ENCODE measurements around the gene WBP4. TPM values are rescaled to one million over a fixed set of nuclear protein-coding genes. Genes with fewer than 3 reads are reported as not detected.

Gene WBP4, protein sequence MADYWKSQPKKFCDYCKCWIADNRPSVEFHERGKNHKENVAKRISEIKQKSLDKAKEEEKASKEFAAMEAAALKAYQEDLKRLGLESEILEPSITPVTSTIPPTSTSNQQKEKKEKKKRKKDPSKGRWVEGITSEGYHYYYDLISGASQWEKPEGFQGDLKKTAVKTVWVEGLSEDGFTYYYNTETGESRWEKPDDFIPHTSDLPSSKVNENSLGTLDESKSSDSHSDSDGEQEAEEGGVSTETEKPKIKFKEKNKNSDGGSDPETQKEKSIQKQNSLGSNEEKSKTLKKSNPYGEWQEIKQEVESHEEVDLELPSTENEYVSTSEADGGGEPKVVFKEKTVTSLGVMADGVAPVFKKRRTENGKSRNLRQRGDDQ
- 1 to 10 TPM; 3.6 to 5.4 (median 4.4) TPM for polyA plus RNA-seq

DNA sequence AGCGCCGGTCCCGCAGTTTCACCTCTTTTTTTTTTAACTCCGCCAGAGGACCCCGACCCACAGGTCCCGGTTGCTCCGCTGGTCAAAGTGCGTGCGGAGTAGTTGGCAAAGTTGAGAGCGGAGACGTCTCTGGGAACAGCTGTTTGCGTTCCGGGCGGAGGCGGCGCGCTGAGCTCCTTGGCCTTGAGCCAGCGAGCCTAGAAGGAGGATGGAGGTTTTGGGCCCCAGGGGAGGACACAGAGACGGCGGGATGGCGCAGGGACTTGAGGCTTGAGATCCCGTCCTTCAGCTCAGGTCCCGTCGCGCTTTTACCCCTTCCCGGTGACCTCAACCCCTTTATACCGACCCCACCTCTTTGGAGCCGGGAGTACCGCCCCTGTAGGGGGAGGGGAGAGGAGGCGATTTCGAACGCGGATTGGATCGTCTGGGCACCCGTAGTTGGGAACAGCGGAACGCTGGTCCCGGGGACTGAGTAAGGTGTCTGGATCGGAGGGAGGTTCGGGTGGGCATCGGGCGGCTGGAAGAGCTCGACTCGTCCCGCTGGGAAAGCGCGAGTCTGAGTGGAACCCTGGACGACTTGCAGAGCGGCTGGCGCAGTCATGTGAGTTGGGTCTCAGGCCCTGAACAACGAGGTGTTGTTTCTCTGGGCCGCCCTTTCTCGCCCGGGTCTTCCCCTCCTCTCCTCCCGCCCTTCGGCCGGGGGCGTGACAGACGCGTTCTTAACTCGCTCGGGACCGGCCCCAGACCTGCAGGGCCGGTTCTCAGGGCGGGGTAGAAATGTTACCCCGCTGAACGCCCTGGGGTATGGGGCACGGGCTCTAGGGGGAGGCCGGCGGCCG lies at the start of gene WBP4:
WBP4 (plus strand) TSS at position 435 of the 839 bp plus-strand sequence; CDS start at position 600, 165 bp downstream.
- peak; percentile 89 to 90 (median 90) for DNase-seq
- Mint-ChIP-seq H3K27ac (peak within 1 kb of the TSS; percentile 96 to 100 (median 99)), H3K9me3 (no peaks in the 10 kb centered on the region), H3K4me1 (peaks cover 40 to 46% of the 10 kb centered on the region in 2 donors), H3K36me3 (peaks cover 0 to 10% (median 2%) of the 10 kb centered on the region in 3 donors), H3K4me3 (peak within 1 kb of the TSS; percentile 98 to 100 (median 100)), H3K27me3 (ENCODE audit: low read depth in 3 of 3) (peaks cover 21 to 35% (median 28%) of the 10 kb centered on the region in 3 donors)

GRCh38 chr13:41012536-41012935 lies 48.8 kb upstream of the WBP4 start:
- peaks cover 4 to 16% (median 10%) of the 10 kb centered on the region in 3 donors for H3K36me3 Mint-ChIP-seq
- H3K27me3 Mint-ChIP-seq (ENCODE audit: low read depth in 3 of 3): peaks cover 2 to 7% (median 3%) of the 10 kb centered on the region in 3 donors
- H3K4me3 Mint-ChIP-seq: no peak overlapping the region
- H3K4me1 Mint-ChIP-seq: peaks cover 72 to 97% of the 10 kb centered on the region in 2 donors
- DNase-seq: no peak
- H3K9me3 Mint-ChIP-seq: no peaks in the 10 kb centered on the region
- peak overlapping the region in 3 of 6 donors; percentile 1 to 60 (median 31) for H3K27ac Mint-ChIP-seq

- Mint-ChIP-seq H3K36me3 (peaks cover 4 to 16% (median 10%) of the 10 kb centered on the region in 3 donors), H3K9me3 (no peaks in the 10 kb centered on the region), H3K27ac (peak overlapping the region; percentile 4 to 96 (median 80)), H3K27me3 (ENCODE audit: low read depth in 3 of 3) (peaks cover 2 to 7% (median 3%) of the 10 kb centered on the region in 3 donors), H3K4me3 (peak overlapping the region; percentile 61 to 94 (median 81)), H3K4me1 (peaks cover 62 to 90% of the 10 kb centered on the region in 2 donors)
- no peak for DNase-seq
These were observed 47.5 kb upstream of the WBP4 start for GRCh38 chr13:41013835-41014234.

GRCh38 chr13:41015920-41016319 lies 45.4 kb upstream of the WBP4 start:
- no peak for DNase-seq
- Mint-ChIP-seq H3K36me3 (peaks cover 4 to 13% (median 6%) of the 10 kb centered on the region in 3 donors), H3K27me3 (ENCODE audit: low read depth in 3 of 3) (peaks cover 2 to 7% (median 3%) of the 10 kb centered on the region in 3 donors), H3K4me3 (peak overlapping the region; percentile 75 to 94 (median 88)), H3K4me1 (peaks cover 58 to 78% of the 10 kb centered on the region in 2 donors), H3K9me3 (no peaks in the 10 kb centered on the region), H3K27ac (peak overlapping the region; percentile 88 to 96 (median 92))

- Mint-ChIP-seq H3K4me3 (peak overlapping the region; percentile 91 to 96 (median 94)), H3K27me3 (ENCODE audit: low read depth in 3 of 3) (peaks cover 3 to 7% (median 3%) of the 10 kb centered on the region in 3 donors), H3K36me3 (peaks cover 3 to 7% (median 3%) of the 10 kb centered on the region in 3 donors), H3K9me3 (no peaks in the 10 kb centered on the region), H3K27ac (peak overlapping the region; percentile 87 to 98 (median 96)), H3K4me1 (peaks cover 48 to 66% of the 10 kb centered on the region in 2 donors)
- DNase-seq: peak; percentile 23 to 43 (median 39)
These were observed 44.1 kb upstream of the WBP4 start for GRCh38 chr13:41017159-41017558.

- Mint-ChIP-seq H3K36me3 (peaks cover 0 to 3% (median 0%) of the 10 kb centered on the region in 3 donors), H3K4me3 (peak overlapping the region; percentile 91 to 96 (median 94)), H3K27ac (peak overlapping the region; percentile 87 to 98 (median 96)), H3K4me1 (peaks cover 44 to 58% of the 10 kb centered on the region in 2 donors), H3K9me3 (no peaks in the 10 kb centered on the region), H3K27me3 (ENCODE audit: low read depth in 3 of 3) (peaks cover 3 to 7% (median 4%) of the 10 kb centered on the region in 3 donors)
- peak in 1 of 3 donors; percentile 33 for DNase-seq
These were observed 43.3 kb upstream of the WBP4 start for GRCh38 chr13:41017817-41018601.

DNA sequence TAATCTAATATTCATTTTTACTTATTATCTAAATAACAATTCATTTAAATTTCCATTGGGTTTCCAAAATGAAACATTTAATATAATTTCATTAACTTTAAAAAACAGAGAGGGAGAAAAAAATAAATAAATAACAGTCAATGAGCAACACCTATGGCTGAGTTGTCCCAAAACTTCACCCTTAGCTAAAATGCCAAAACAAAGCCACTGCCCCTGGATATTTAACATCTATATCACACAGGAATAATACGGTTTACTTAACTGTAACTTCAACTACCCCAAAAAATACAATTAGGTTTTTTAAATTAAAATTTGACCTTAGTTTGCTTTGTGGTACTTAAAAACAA lies 42.7 kb upstream of the WBP4 start:
- no peak for DNase-seq
- Mint-ChIP-seq H3K36me3 (no peaks in the 10 kb centered on the region), H3K4me1 (peaks cover 40 to 52% of the 10 kb centered on the region in 2 donors), H3K27me3 (ENCODE audit: low read depth in 3 of 3) (peaks cover 3 to 7% (median 4%) of the 10 kb centered on the region in 3 donors), H3K9me3 (no peaks in the 10 kb centered on the region), H3K27ac (peak overlapping the region; percentile 87 to 99 (median 97)), H3K4me3 (peak overlapping the region; percentile 91 to 96 (median 94))

DNA sequence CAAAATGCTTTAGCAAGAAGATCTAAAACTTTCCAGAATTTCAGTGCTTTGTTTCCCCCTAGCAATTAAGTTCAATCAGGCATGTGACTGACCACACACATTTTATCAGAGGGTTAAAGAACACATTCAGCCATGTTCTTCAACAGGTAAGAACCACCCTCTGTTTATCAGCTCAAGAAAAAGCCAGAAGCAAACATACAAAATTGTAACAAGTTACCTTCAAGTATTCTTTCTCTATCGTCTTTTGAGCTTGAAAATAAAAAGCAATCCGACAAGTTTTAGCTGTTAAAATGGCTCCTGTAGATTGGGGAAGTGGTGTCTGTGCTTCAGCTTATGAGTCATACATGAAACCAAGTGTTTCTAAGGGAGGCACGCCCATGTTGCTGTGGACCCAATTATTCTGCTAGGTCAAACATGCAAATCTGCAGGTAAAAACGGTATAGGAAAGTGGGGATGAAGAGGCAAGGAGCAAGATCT lies 42.3 kb upstream of the WBP4 start, which contains the start of gene ELF1:
ELF1 (minus strand) TSS at position 306 of the 477 bp plus-strand sequence. CDS start 37,262 bp downstream, outside the sequence.
- Mint-ChIP-seq H3K4me1 (peaks cover 37 to 47% of the 10 kb centered on the region in 2 donors), H3K27me3 (ENCODE audit: low read depth in 3 of 3) (peaks cover 3 to 7% (median 4%) of the 10 kb centered on the region in 3 donors), H3K36me3 (no peaks in the 10 kb centered on the region), H3K4me3 (peak within 1 kb of the TSS; percentile 91 to 96 (median 94)), H3K9me3 (no peaks in the 10 kb centered on the region), H3K27ac (peak within 1 kb of the TSS; percentile 87 to 99 (median 97))
- peak; percentile 70 to 78 (median 78) for DNase-seq

DNA sequence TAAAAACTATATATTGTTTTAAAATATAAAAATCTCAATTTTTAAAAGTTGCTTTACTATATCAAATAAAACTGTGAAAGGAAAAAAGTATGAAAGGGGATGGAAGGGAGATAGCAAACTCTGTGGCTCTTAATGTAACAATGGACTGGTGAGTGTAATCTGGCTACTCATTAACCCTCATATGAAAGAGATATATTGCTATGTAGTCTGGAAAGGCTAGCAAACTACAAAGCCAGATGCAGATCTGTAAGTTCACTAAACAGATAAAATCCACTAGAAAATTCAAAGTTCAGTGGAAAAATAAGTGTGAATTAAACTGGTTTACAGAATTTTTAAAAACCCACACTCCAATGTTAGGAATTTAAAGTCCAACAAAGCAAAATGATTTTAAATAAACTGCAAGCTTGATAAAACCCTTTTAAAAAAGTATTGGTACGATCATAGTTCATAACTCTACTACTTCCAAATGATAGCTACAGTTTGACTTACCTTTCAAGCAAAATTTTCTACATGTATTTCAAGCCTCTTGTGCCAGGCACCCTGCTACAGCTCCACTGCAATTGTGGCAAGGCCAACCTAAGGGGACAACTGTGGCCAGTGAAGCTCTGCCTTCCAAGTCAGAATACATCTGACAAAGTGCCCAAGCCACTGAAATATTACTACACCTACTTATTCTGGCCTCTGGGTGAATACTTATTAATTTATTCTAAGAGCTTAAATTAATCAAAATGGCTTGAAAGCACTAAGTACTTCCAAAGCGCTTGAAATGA lies 41.5 kb upstream of the WBP4 start:
- Mint-ChIP-seq H3K4me3 (peak overlapping the region in 3 of 5 donors; percentile 91 to 94 (median 94)), H3K27ac (peak overlapping the region in 3 of 6 donors; percentile 41 to 98 (median 96)), H3K27me3 (ENCODE audit: low read depth in 3 of 3) (peaks cover 3 to 7% (median 4%) of the 10 kb centered on the region in 3 donors), H3K4me1 (peaks cover 31 to 43% of the 10 kb centered on the region in 2 donors), H3K36me3 (no peaks in the 10 kb centered on the region), H3K9me3 (no peaks in the 10 kb centered on the region)
- DNase-seq: no peak

GRCh38 chr13:41025518-41025917 lies 35.8 kb upstream of the WBP4 start:
- peaks cover 6 to 16% of the 10 kb centered on the region in 2 donors for H3K4me1 Mint-ChIP-seq
- no peak for DNase-seq
- peaks cover 0 to 3% (median 0%) of the 10 kb centered on the region in 3 donors for H3K27me3 Mint-ChIP-seq (ENCODE audit: low read depth in 3 of 3)
- no peak overlapping the region for H3K4me3 Mint-ChIP-seq
- H3K36me3 Mint-ChIP-seq: no peaks in the 10 kb centered on the region
- no peaks in the 10 kb centered on the region for H3K9me3 Mint-ChIP-seq
- no peak overlapping the region for H3K27ac Mint-ChIP-seq

GRCh38 chr13:41026788-41027187 lies 34.5 kb upstream of the WBP4 start:
- Mint-ChIP-seq H3K4me3 (no peak overlapping the region), H3K27ac (no peak overlapping the region), H3K9me3 (no peaks in the 10 kb centered on the region), H3K36me3 (no peaks in the 10 kb centered on the region), H3K27me3 (ENCODE audit: low read depth in 3 of 3) (peaks cover 0 to 3% (median 0%) of the 10 kb centered on the region in 3 donors), H3K4me1 (peaks cover 6 to 16% of the 10 kb centered on the region in 2 donors)
- no peak for DNase-seq

DNA sequence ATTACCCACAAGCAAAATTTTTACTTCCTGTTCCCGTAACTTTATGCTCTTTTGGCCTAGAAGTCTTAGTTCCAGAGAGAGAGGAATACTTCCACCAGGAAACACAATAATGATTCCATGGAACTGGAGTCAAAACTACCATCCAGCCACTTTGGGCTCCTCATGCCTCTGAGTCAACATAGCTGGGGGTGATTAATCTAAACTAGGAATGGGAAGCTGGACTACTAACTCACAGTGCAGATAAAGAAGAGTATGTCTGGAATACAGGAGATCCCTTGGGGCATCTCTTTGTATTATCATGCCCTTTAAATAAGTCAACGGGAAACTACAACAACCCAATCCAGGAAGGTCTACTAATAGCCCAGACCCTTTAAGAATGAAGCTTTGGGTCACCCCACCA lies 33.3 kb upstream of the WBP4 start:
- Mint-ChIP-seq H3K4me3 (no peak overlapping the region), H3K27ac (peak overlapping the region in 1 of 6 donors; percentile 14), H3K36me3 (no peaks in the 10 kb centered on the region), H3K4me1 (peaks cover 6 to 16% of the 10 kb centered on the region in 2 donors), H3K27me3 (ENCODE audit: low read depth in 3 of 3) (peaks cover 0 to 1% (median 0%) of the 10 kb centered on the region in 3 donors), H3K9me3 (no peaks in the 10 kb centered on the region)
- DNase-seq: no peak

Data from immature natural killer cell (primary cell).